Measurements from ENCODE around the gene KCNJ14.

The KCNJ14 gene

DNA sequence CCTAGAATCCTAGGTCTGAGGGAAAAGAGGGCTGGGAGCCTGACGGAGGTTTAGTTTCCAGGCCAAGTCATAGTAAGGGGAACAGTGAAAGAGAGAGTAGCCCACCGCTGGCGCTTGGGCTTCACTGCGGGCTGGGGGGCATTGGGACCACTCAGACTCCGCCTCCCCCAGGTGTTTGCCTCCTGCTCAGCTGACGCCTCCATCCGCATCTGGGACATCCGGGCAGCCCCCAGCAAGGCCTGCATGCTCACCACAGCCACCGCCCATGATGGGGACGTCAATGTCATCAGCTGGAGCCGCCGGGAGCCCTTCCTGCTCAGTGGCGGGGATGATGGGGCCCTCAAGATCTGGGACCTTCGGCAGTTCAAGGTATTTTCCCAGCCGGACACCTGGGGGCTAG lies 4.5 kb upstream of the KCNJ14 start:
- H4K91ac ChIP-seq (ENCODE audit: low read length), result no peak overlapping the region
- H4K8ac ChIP-seq (ENCODE audit: low read length), result no peak overlapping the region
- H3K18ac ChIP-seq (ENCODE audit: low read depth in 1 of 2, low read length in 2 of 2), result no peak overlapping the region
- no peak overlapping the region for H3K14ac ChIP-seq (ENCODE audit: low read length in 2 of 2)
- H3K27me3 ChIP-seq (ENCODE audit: control insufficient read depth in 1 of 2, insufficient read depth in 1 of 2, low read length in 2 of 2), result no peaks in the 10 kb centered on the region
- peaks cover 77 to 80% of the 10 kb centered on the region in 2 experiments for H3K36me3 ChIP-seq (ENCODE audit: control insufficient read depth in 1 of 2, insufficient read depth in 2 of 2, low read depth in 1 of 2, low read length in 2 of 2)
- H2BK120ac ChIP-seq (ENCODE audit: low read depth, low read length), result no peak overlapping the region
- H2BK5ac ChIP-seq (ENCODE audit: low read depth, low read length, poor library complexity, severe bottlenecking), result no peak overlapping the region
- no peak overlapping the region for H2AFZ ChIP-seq (ENCODE audit: low read depth, low read length)
- H3K27ac ChIP-seq (ENCODE audit: low read length, poor library complexity, severe bottlenecking), result no peak overlapping the region
- no peak overlapping the region for H3K4ac ChIP-seq (ENCODE audit: low read depth in 1 of 2, low read length in 2 of 2)
- no peak overlapping the region for H2BK12ac ChIP-seq (ENCODE audit: low read length in 2 of 2)
- H3K79me1 ChIP-seq (replicated peaks; ENCODE audit: low read length, poor library complexity, severe bottlenecking), result peaks cover 61% of the 10 kb centered on the region
- H3K4me3 ChIP-seq (ENCODE audit: insufficient read depth in 1 of 2, low read depth in 1 of 2, low read length in 2 of 2), result no peak overlapping the region
- H2BK15ac ChIP-seq (ENCODE audit: low read depth, poor library complexity, severe bottlenecking), result no peak overlapping the region
- no peaks in the 10 kb centered on the region for H3K9me3 ChIP-seq (ENCODE audit: control insufficient read depth, low read length)
- DNase-seq, result no peak
- H3K23ac ChIP-seq (ENCODE audit: low read length in 2 of 2), result no peak overlapping the region
- H3K9ac ChIP-seq (ENCODE audit: low read length), result no peak overlapping the region
- 97% methylated on average over 15 of the region's 15 CpGs for WGBS
- peaks cover 11% of the 10 kb centered on the region for H3K4me1 ChIP-seq (ENCODE audit: control insufficient read depth, insufficient read depth, low read depth, low read length)
- no peak overlapping the region for H3K4me2 ChIP-seq (ENCODE audit: low read length, poor library complexity, severe bottlenecking)
- H2AK5ac ChIP-seq (ENCODE audit: low read length, severe bottlenecking), result no peak overlapping the region

DNA sequence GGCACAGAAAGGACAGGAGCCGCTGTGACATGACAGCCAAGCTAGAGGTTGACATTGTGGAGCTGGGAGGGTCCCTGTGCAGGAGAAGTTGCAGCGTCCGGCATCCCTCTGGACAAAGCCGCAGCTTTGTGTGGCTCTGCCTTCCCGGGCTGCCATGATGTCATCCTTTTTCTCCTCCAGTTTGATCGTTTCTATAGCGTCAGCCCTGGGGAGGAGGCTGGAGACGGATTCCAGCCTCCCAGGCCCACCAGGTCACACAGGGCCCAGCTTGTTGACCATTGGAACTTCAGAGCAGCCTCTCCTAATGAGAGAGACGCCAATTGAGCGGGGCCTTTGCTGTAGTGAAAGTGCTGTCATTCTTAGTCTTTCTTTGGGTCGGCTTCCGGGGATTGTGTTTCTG lies 3.8 kb upstream of the KCNJ14 start:
- H2AFZ ChIP-seq (ENCODE audit: low read depth, low read length), result no peak overlapping the region
- peaks cover 83 to 88% of the 10 kb centered on the region in 2 experiments for H3K36me3 ChIP-seq (ENCODE audit: control insufficient read depth in 1 of 2, insufficient read depth in 2 of 2, low read depth in 1 of 2, low read length in 2 of 2)

GRCh38 chr19:48452289-48453190 lies 2.8 kb upstream of the KCNJ14 start:
- Histone ChIP-seq H4K8ac (ENCODE audit: low read length) (no peak overlapping the region), H3K18ac (ENCODE audit: low read depth in 1 of 2, low read length in 2 of 2) (no peak overlapping the region), H3K4me1 (ENCODE audit: control insufficient read depth, insufficient read depth, low read depth, low read length) (peaks cover 4% of the 10 kb centered on the region), H2BK120ac (ENCODE audit: low read depth, low read length) (no peak overlapping the region), H2BK5ac (ENCODE audit: low read depth, low read length, poor library complexity, severe bottlenecking) (no peak overlapping the region), H3K27ac (ENCODE audit: low read length, poor library complexity, severe bottlenecking) (no peak overlapping the region), H4K91ac (ENCODE audit: low read length) (no peak overlapping the region), H3K36me3 (ENCODE audit: control insufficient read depth in 1 of 2, insufficient read depth in 2 of 2, low read depth in 1 of 2, low read length in 2 of 2) (peaks cover 82 to 89% of the 10 kb centered on the region in 2 experiments), H2BK15ac (ENCODE audit: low read depth, poor library complexity, severe bottlenecking) (no peak overlapping the region), H3K14ac (ENCODE audit: low read length in 2 of 2) (no peak overlapping the region), H3K9me3 (ENCODE audit: control insufficient read depth, low read length) (no peaks in the 10 kb centered on the region), H3K4me2 (ENCODE audit: low read length, poor library complexity, severe bottlenecking) (no peak overlapping the region), H3K4ac (ENCODE audit: low read depth in 1 of 2, low read length in 2 of 2) (no peak overlapping the region), H3K79me1 (replicated peaks; ENCODE audit: low read length, poor library complexity, severe bottlenecking) (peaks cover 66% of the 10 kb centered on the region), H2BK12ac (ENCODE audit: low read length in 2 of 2) (no peak overlapping the region), H3K4me3 (ENCODE audit: insufficient read depth in 1 of 2, low read depth in 1 of 2, low read length in 2 of 2) (no peak overlapping the region), H3K23ac (ENCODE audit: low read length in 2 of 2) (no peak overlapping the region), H2AFZ (ENCODE audit: low read depth, low read length) (no peak overlapping the region), H3K27me3 (ENCODE audit: control insufficient read depth in 1 of 2, insufficient read depth in 1 of 2, low read length in 2 of 2) (no peaks in the 10 kb centered on the region), H2AK5ac (ENCODE audit: low read length, severe bottlenecking) (no peak overlapping the region), H3K9ac (ENCODE audit: low read length) (no peak overlapping the region)
- no peak for DNase-seq
- 94% methylated on average over 33 of the region's 33 CpGs for WGBS

More for the DNA sequence above, 3.8 kb upstream of the KCNJ14 start:
- H3K4me2 ChIP-seq (ENCODE audit: low read length, poor library complexity, severe bottlenecking), result no peak overlapping the region
- H3K4ac ChIP-seq (ENCODE audit: low read depth in 1 of 2, low read length in 2 of 2), result no peak overlapping the region
- H2BK15ac ChIP-seq (ENCODE audit: low read depth, poor library complexity, severe bottlenecking), result no peak overlapping the region
- H3K4me3 ChIP-seq (ENCODE audit: insufficient read depth in 1 of 2, low read depth in 1 of 2, low read length in 2 of 2), result no peak overlapping the region
- no peaks in the 10 kb centered on the region for H3K9me3 ChIP-seq (ENCODE audit: control insufficient read depth, low read length)
- H4K91ac ChIP-seq (ENCODE audit: low read length), result no peak overlapping the region
- H2BK12ac ChIP-seq (ENCODE audit: low read length in 2 of 2), result no peak overlapping the region
- H3K79me1 ChIP-seq (replicated peaks; ENCODE audit: low read length, poor library complexity, severe bottlenecking), result peaks cover 65% of the 10 kb centered on the region
- no peak overlapping the region for H2AK5ac ChIP-seq (ENCODE audit: low read length, severe bottlenecking)
- 84% methylated on average over 12 of the region's 12 CpGs for WGBS
- no peak for DNase-seq
- H2BK120ac ChIP-seq (ENCODE audit: low read depth, low read length), result no peak overlapping the region
- no peak overlapping the region for H3K9ac ChIP-seq (ENCODE audit: low read length)
- H2BK5ac ChIP-seq (ENCODE audit: low read depth, low read length, poor library complexity, severe bottlenecking), result no peak overlapping the region
- H3K27me3 ChIP-seq (ENCODE audit: control insufficient read depth in 1 of 2, insufficient read depth in 1 of 2, low read length in 2 of 2), result no peaks in the 10 kb centered on the region
- H3K18ac ChIP-seq (ENCODE audit: low read depth in 1 of 2, low read length in 2 of 2), result no peak overlapping the region
- no peak overlapping the region for H4K8ac ChIP-seq (ENCODE audit: low read length)
- H3K14ac ChIP-seq (ENCODE audit: low read length in 2 of 2), result no peak overlapping the region
- H3K27ac ChIP-seq (ENCODE audit: low read length, poor library complexity, severe bottlenecking), result no peak overlapping the region
- peaks cover 7% of the 10 kb centered on the region for H3K4me1 ChIP-seq (ENCODE audit: control insufficient read depth, insufficient read depth, low read depth, low read length)
- no peak overlapping the region for H3K23ac ChIP-seq (ENCODE audit: low read length in 2 of 2)

GRCh38 chr19:48454150-48454730 lies 1.1 kb upstream of the KCNJ14 start:
- Histone ChIP-seq H3K79me1 (replicated peaks; ENCODE audit: low read length, poor library complexity, severe bottlenecking) (peaks cover 60% of the 10 kb centered on the region), H2BK15ac (ENCODE audit: low read depth, poor library complexity, severe bottlenecking) (no peak overlapping the region), H3K27ac (ENCODE audit: low read length, poor library complexity, severe bottlenecking) (no peak overlapping the region), H3K14ac (ENCODE audit: low read length in 2 of 2) (no peak overlapping the region), H2AK5ac (ENCODE audit: low read length, severe bottlenecking) (no peak overlapping the region), H2AFZ (ENCODE audit: low read depth, low read length) (no peak overlapping the region), H4K91ac (ENCODE audit: low read length) (no peak overlapping the region), H3K18ac (ENCODE audit: low read depth in 1 of 2, low read length in 2 of 2) (no peak overlapping the region), H3K4me3 (ENCODE audit: insufficient read depth in 1 of 2, low read depth in 1 of 2, low read length in 2 of 2) (no peak overlapping the region), H2BK120ac (ENCODE audit: low read depth, low read length) (no peak overlapping the region), H3K27me3 (ENCODE audit: control insufficient read depth in 1 of 2, insufficient read depth in 1 of 2, low read length in 2 of 2) (no peaks in the 10 kb centered on the region), H3K4ac (ENCODE audit: low read depth in 1 of 2, low read length in 2 of 2) (no peak overlapping the region), H3K23ac (ENCODE audit: low read length in 2 of 2) (no peak overlapping the region), H3K36me3 (ENCODE audit: control insufficient read depth in 1 of 2, insufficient read depth in 2 of 2, low read depth in 1 of 2, low read length in 2 of 2) (peaks cover 67 to 79% of the 10 kb centered on the region in 2 experiments), H2BK5ac (ENCODE audit: low read depth, low read length, poor library complexity, severe bottlenecking) (no peak overlapping the region), H3K9me3 (ENCODE audit: control insufficient read depth, low read length) (no peaks in the 10 kb centered on the region), H3K4me1 (ENCODE audit: control insufficient read depth, insufficient read depth, low read depth, low read length) (peaks cover 4% of the 10 kb centered on the region), H2BK12ac (ENCODE audit: low read length in 2 of 2) (no peak overlapping the region), H3K4me2 (ENCODE audit: low read length, poor library complexity, severe bottlenecking) (no peak overlapping the region), H3K9ac (ENCODE audit: low read length) (no peak overlapping the region), H4K8ac (ENCODE audit: low read length) (no peak overlapping the region)
- WGBS, result 96% methylated on average over 21 of the region's 22 CpGs
- no peak for DNase-seq
